Thyroid gland (tissue), 4 donors: ENCODE data around the gene AKAP12.

Source experiments
- POLR2A ChIP-seq, 2 donors: fragments of 450-650 bp; IDR thresholded peaks; one replicate each; pipeline ENCODE4 v1.6.1; 2017; ENCODE audit warnings: antibody characterized with exemption in 2 of 2, mild to moderate bottlenecking in 2 of 2, moderate library complexity in 1 of 2
- TF ChIP-seq, protein P1 (sequence below), 6 experiments: fragments of 200-600 bp in 3 of 6; fragments of 450-650 bp in 3 of 6; sonication (generic) in 3 of 6; IDR thresholded peaks; one replicate each; pipeline ENCODE4 v1.5.1; 2016 to 2019; ENCODE audit warnings: antibody characterized with exemption in 6 of 6, mild to moderate bottlenecking in 2 of 6, inconsistent platforms in 1 of 6, moderate library complexity in 1 of 6

DNA sequence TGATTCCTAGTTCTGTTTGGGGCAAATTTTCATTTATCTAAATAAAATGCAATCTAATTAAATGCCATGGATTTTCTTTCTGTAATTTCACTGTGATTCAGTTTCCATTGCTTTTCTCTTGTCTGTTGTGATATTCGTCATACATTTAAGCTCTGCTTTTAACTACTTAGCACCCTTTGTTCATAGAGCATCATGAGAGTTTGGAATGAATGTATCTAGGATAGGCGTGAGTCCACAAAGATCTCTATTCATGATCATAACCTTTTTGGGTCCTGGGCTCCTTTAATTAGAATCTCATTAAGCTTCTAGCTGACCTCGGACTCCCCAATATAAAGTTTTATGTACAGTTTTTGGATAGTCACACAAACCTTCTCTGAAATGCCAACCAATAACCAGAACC is 118.7 kb downstream of the AKAP12 start:
- TF ChIP-seq, protein P1, sequence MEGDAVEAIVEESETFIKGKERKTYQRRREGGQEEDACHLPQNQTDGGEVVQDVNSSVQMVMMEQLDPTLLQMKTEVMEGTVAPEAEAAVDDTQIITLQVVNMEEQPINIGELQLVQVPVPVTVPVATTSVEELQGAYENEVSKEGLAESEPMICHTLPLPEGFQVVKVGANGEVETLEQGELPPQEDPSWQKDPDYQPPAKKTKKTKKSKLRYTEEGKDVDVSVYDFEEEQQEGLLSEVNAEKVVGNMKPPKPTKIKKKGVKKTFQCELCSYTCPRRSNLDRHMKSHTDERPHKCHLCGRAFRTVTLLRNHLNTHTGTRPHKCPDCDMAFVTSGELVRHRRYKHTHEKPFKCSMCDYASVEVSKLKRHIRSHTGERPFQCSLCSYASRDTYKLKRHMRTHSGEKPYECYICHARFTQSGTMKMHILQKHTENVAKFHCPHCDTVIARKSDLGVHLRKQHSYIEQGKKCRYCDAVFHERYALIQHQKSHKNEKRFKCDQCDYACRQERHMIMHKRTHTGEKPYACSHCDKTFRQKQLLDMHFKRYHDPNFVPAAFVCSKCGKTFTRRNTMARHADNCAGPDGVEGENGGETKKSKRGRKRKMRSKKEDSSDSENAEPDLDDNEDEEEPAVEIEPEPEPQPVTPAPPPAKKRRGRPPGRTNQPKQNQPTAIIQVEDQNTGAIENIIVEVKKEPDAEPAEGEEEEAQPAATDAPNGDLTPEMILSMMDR (IDR thresholded peaks at IDR 0.05) = no peak
- no peak for TF ChIP-seq POLR2A (IDR thresholded peaks at IDR 0.05)
